Measurements from ENCODE around the gene ADAMTS7.
"Not testable (repeated sequence)": the region's sequence is repeated elsewhere in the genome, so short reads cannot be mapped to it uniquely, and the experiment has no call there.

The ADAMTS7 gene

DNA sequence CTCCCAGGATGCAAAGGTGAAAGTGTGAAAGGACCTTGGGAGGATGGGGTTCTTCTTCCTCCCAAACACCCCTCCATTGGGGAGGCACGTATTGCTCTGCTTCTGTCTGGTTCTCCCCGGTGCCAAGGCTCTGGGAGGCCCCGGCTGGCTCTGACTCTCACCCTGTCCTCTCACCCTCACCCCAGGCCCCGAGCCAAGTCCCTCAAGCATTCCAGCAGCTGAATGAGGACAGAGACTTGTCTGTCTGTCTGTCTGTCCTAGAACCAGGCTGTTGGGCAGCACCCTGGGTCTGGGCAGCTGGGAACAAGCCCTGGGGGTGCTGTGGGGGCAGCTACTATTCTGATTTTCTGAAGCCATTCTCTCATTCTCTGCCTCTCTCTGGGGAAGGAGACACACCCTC lies 29.9 kb downstream of the ADAMTS7 start:
- not testable (repeated sequence) for DNase-seq

- DNase-seq = not testable (repeated sequence)
These were observed 31.3 kb downstream of the ADAMTS7 start for GRCh38 chr15:78779975-78780374.

DNA sequence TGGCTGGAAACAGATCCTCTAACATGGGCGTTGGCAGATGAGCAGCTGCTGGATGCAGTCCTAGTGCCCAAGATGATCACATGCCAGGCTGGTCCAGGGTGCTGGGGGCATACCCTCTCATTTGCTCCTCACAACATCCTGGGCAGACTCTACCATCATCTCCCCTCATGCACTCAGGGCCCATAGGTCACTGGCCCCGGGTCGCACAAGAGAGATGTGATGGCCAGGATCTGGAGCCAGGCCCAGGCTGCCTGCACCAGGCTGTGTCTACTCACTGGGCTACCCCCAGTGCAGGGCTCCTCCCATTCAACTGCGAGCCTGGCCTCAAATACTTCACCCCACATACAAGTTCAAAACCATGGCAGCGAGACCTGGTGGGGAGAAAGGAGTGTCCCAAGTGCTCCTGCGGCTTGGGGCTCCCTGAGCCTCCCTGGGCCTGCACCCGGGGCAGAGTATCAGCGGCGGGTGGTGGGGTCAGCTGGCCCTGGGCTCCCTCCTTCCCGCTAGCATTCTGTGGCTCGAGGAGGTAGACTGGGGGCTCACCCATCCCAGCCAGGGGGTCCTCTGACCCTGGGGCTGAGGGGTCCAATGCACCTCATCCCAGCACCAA lies 32.0 kb downstream of the ADAMTS7 start:
- not testable (repeated sequence) for DNase-seq

DNA sequence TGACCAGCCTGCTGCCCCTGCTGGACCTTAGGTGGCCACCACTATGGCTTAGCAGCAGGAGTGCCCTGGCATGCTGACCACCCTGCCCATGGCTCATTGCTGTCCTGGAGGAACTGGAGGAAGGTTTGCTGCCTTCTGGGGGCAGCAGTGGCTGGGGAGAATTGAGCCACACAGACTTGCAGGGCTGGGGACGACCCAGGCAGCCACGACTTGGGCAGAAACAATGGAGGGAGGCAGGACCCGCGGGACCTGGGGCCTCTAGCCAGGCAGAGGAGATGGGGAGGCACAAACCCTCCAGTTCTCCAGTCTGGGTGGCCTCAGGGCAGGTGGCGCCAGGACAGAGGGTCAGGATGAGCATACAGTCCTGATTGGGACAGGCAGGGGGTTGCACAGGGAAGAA lies 32.8 kb downstream of the ADAMTS7 start:
- no peak for DNase-seq

GRCh38 chr15:78777953-78778345 lies 33.3 kb downstream of the ADAMTS7 start:
- DNase-seq = not testable (repeated sequence)

- not testable (repeated sequence) for DNase-seq
These were observed 33.8 kb downstream of the ADAMTS7 start for GRCh38 chr15:78777290-78777952.

GRCh38 chr15:78776046-78776925 lies 35.0 kb downstream of the ADAMTS7 start:
- not testable (repeated sequence) for DNase-seq

DNA sequence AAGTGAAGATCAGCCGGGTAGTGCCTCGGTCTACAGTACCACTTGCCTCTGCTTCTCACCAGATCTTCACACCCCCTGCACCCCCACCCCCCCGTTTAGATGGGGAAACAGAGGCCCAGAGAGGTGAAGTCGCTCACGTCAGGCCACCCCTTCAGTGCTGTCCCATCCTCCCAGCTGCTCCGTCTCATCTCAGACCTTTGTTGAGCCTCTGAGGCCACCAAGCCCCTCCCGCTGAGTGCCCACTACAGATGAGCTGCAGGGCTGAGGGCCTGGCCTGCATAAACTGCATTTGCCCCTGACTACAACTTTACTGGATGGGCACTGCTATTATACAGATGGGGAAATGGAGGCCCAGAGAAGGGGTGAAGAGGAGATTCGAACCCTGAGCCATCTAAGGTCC lies 35.8 kb downstream of the ADAMTS7 start:
- no peak for DNase-seq

DNA sequence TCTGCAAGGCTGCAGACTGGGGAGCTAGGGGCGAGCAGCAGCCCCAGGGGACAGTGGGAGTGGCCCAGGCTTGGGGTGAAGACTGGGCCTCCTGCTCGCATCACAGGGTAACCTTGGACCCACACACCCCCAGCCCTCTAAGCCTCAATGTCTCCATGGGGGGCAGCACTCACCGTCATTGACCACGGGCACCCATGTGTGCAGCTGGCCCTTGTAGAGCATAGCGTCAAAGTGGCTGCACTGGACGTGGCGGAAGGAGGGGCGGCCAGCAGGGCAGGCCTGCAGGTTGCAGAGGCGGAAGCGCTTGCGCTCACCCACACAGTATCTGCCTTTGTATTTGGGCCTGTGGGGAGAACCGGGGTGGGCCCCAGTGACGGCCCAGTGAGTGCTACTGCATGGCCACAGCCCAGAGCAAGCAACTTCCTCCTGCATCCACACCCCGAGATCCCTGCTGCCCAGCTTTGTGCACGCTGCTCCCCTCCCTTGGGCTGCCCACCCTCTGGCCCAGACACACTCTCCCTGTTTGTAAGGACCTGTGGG lies 36.7 kb downstream of the ADAMTS7 start:
- not testable (repeated sequence) for DNase-seq

- not testable (repeated sequence) for DNase-seq
These were observed 37.4 kb downstream of the ADAMTS7 start for GRCh38 chr15:78773765-78774450.

DNA sequence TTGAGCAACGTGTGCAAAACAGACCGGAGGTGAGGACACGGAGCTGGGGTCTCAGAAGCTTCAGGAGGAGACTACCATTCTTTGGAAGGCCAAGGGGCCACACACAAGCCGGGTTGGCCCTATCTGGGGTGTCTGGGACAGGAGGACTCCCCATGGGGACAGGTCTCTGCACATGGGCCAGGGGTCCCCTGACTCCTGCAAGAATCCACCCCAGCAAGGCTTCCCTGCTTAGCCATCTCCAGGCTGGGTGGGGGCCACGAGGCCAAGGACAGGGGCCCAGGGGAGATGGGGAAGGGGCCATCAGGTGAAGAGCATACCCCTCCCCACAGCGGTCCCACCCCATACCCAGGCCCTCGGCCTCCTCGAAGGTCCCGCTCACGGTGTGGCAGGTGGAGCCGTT lies 38.5 kb downstream of the ADAMTS7 start:
- no peak for DNase-seq

DNA sequence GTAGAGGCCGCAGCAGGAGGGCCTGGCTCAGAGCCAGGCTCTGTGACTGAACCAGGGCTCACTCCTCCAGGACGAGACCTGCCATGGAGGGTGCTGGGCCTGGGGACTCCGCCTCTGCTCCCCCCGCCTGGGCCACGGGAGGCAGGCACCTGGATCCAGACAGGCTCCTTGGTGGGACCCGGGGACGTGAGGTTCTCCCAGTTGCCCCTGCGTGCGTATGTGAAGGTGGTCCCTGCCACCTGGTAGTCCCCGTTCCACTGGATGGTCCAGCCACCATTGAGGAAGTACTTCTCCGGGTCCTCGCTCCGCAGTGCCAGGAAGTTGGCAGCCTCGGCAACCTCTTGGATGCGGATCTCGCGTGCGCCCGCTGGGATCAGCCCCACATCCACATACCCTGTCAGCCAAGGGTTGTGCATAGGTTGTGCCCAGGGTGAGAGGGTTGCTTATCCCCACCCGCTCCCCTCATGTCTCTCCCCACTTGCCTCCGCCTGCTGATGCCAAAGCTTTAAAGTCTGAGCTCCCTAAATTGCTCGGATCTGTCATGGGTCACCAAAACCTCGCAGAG lies 39.7 kb downstream of the ADAMTS7 start:
- not testable (repeated sequence) for DNase-seq

DNA sequence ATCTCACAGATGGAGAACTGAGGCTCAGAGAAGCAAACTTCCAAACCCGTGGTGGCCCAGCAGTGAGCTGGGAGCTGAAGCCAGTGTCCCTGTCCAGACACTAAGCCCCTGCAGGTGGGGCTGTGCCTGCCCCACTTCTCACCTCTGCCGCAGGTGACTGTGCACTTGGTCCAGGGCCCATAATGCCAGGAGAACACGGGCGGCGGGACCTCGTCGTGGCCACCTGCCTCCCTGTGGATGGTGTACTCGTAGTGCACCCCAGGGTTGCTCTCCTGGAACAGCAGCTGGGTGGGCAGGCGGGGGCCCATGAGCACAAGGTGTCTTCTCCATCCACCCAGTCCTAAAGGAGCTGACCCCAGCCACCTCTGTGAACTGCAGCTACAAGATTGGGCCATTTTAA lies 40.2 kb downstream of the ADAMTS7 start:
- not testable (repeated sequence) for DNase-seq

GRCh38 chr15:78769473-78770225 lies 41.6 kb downstream of the ADAMTS7 start:
- not testable (repeated sequence) for DNase-seq

GRCh38 chr15:78768531-78769408 lies 42.5 kb downstream of the ADAMTS7 start:
- DNase-seq = no peak

- no peak for DNase-seq
These were observed 43.2 kb downstream of the ADAMTS7 start for GRCh38 chr15:78768096-78768495.

GRCh38 chr15:78767331-78767951 lies 43.8 kb downstream of the ADAMTS7 start:
- DNase-seq = no peak

GRCh38 chr15:78766641-78767071 lies 44.6 kb downstream of the ADAMTS7 start:
- DNase-seq = not testable (repeated sequence)

- no peak for DNase-seq
These were observed 45.2 kb downstream of the ADAMTS7 start for GRCh38 chr15:78766041-78766440.

All from SW 1271 (cell line).